NOMO-1 (cell line): ENCODE results near the gene CSTF2.
"Not testable (repeated sequence)": the region's sequence is repeated elsewhere in the genome, so short reads cannot be mapped to it uniquely, and the experiment has no call there.

Experiments used
- DNase-seq, 2 experiments: peaks; one replicate each; lab custom pipeline; 2025; ENCODE audit not compliant: unreplicated experiment in 2 of 2; lab: John Stamatoyannopoulos, UW

Gene CSTF2, protein sequence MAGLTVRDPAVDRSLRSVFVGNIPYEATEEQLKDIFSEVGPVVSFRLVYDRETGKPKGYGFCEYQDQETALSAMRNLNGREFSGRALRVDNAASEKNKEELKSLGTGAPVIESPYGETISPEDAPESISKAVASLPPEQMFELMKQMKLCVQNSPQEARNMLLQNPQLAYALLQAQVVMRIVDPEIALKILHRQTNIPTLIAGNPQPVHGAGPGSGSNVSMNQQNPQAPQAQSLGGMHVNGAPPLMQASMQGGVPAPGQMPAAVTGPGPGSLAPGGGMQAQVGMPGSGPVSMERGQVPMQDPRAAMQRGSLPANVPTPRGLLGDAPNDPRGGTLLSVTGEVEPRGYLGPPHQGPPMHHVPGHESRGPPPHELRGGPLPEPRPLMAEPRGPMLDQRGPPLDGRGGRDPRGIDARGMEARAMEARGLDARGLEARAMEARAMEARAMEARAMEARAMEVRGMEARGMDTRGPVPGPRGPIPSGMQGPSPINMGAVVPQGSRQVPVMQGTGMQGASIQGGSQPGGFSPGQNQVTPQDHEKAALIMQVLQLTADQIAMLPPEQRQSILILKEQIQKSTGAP

DNA sequence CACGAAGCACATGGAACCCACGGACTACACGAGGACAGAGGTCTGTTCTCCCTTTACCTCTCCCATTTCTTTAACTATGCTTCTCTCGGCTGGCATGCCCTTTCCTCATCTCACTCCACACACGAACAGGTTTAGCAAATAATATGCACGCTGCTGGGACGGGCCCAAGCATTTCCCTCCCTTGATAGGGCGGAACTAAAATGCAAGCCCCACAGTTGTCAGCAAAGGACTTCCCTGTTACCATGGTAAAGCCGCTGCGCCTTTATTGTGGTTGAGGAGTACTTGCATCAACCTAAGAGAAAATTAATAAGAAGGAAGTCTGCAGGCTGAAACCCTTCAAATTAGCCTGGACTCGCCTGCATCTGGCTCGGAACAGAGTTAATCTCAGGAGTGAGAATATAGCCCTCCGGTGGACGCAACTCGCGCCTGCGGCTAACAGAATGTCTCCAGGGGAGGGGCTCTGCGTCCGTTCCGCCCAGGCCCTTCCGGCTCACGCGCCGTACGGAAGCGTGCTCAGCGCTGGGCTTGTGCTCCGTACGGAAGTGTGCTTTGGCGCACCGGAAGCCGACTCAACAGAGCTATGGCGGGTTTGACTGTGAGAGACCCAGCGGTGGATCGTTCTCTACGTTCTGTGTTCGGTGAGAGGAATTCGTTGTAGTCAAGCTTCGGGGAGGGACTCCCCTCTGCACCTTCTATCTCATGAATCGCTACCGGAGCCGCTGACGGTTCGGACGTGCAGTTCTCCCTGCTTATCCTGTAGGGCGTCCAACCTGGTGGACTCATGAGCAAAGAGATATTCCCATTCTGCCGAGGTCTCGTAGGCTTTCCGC is at the start of gene CSTF2:
Gene CSTF2, plus strand, starts transcription at position 555 of the 830 bp plus-strand sequence. Its CDS starts 26 bp downstream, at position 581.
- DNase-seq = peak; percentile 78 to 83

DNA sequence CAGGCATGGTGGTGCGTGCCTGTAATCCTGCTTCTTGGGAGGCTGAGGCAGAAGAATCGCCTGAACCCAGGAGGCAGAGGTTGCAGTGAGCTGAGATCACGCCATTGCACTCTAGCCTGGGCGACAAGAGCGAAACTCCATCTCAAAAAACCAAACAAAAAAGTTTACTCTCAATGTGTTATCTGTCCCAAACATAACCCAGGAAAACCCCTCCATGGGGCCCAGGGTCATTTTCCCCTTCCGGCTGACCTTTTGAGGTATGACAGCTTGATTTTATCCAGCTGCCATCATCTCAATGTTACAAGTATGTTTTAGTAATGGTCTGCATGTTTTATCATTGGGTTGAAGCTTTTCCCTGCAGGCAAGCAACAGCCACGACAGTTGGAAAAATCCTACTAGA is 23.8 kb upstream of the CSTF2 start:
- DNase-seq = not testable (repeated sequence)

DNA sequence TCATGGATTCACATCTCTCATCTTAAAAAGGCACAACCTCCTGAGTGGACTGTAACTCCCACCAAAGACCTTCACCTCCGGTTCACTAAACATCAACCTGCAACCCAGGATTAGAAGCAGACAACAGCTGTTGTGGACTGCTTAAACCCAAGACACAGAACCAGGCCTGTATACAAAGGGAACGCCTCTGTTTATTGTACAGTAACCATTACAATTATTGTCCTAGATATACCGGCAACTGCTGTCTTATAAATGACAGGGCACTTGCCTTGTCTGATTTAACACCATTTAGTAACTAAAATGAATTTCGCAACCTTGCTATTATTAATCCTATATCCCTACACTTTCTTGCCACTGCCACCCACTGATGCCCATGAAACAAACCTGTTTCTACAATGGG is 22.8 kb upstream of the CSTF2 start:
- no peak for DNase-seq

DNA sequence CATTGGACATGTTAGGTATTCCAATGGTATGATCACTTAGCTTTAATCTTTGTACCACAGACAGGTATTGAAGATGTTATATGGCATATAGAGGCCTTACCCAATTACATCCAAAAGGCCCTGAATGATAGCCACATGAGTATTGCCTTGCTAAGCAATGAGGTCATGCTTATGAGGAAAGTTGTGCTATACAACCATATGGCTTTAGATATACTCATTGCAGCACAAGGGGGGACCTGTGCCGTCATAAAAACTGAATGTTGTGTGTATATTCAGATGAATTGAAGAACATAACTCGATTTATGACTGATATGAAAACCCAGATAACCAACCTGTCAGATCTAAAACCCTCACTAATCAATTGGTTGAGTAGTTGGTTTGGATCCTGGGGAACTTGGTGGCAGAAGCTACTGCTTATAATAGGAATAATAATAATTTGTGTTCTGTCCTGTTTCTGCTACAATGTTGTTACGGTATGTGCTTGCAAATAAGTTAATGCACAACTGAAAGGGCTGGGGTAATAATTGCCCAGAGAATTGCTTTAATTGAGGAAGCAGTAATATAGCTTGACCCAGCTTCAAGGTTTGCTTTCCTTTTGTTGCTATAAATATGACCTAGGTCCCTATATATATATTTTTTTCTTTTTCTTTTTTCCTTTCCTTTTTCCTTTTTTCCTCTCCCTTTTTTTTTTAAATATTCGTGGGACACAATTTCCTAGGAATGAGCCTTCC is 21.5 kb upstream of the CSTF2 start:
- no peak for DNase-seq

DNA sequence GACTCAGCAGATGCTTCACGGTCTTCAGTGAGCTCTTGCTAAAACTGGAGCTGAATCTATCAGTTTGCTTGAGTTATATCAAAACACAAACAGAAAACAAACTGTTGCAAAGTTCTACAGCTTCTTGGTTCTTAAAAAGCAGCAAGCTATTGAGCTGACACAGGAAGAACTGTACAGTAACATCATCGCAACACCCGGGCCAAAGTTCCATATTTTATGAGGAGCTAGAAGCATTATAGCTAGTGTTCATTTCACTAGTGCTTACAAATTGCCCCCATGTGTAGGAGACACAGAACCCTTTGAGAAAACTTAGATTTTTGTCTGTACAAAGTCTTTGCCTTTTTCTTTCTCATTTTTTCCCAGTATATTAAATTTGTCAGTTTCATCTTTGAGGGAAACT is 17.3 kb upstream of the CSTF2 start:
- DNase-seq = no peak

DNA sequence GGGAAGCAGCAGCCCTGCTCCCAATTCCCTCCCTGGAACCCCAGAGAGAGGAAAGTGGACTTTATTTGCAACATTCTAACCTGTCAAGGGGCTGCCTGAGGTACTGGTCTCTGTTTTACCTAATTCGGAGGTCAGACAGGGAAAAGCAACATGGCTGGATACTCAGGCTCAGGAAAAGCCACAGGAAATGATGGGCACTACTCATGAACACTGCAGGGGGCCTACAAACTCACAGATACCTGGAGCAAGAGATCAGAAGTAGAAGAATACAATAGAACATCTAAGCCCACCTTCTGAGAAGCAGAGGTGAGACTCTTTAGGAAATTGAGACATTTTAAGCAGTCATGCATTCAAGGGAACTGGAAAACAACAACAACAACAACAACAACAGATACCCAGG is 15.4 kb upstream of the CSTF2 start:
- DNase-seq = no peak

DNA sequence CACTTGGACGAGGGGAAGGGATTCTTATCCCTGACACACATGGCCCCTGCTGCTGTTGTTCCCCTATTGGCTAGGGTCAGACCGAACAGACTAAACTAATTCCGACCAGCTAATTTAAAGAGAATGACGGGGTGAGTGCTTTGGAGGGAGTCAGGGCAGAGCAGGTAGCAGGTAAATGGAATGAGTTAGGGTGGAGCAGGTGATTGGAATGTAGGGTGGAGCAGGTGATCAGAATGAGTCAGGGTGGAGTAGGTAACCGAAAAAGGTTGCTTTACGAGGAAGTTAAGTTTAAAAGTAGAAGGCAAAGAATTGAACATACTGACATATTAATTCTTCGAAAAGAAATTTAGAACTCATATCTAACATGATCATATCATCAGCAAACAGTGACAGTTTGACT is 11.9 kb upstream of the CSTF2 start:
- DNase-seq = not testable (repeated sequence)

DNA sequence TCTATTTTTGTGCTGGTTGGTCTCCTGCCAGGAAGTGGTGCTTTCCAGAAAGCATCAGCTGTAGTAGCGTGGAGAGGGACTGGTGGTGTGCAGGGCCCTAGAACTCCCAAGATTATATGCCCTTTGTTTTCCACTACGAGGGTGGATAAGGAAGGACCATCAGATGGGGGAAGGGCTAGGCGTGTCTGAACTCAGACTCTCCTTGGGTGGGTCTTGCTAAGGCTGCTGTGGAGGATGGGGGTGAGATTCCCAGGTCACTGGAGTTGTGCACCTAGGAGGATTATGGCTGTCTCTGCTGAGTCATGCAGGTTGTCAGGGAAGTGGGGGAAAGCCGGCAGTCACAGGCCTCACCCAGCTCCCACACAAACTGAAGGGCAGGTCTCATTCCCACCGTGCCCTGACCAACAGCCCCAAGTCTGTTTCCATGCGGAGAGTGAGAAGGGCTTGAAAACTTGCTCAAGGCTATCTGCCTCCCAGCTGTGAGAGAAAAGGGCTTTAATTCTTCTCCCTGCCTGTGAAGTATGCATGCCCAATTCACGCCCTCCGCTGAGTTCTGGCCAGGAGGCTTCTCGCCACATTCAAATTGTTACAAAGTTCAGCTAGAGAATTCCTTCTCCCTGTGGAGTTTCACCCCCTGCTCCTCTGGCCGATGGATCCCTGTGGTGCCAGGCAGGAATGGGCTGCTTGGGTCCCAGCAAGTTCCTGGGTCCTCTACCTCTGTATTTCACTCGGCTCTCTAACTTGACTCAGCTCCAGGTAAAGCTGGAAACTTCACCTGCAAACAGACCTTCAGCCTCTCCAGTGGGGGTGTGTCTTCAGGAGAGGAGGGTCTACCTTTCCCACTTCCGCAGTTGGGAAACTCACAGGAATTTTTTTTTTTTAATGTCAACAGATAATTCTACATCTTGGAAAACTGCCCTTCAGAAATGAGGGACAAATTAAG is 7.7 kb upstream of the CSTF2 start:
- DNase-seq = no peak

DNA sequence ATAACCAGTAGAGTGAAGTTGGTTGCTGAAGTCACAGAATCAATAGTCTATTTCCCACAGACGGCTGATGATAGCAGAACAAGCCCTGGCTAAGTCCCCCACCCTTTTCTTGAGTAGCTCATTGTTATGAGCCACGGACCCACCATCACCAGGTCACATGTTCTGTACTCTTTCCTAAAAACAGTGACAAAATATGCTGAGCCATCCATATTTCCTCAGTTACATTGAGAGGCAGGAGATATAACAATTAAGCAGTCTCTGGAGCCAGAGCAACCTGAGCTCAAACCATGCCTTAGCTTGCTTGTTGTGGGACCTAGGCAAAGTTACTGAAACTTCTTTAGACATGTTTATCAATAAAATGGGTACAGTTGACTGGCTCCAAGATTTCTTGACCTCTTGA is 2.9 kb upstream of the CSTF2 start:
- DNase-seq = no peak

DNA sequence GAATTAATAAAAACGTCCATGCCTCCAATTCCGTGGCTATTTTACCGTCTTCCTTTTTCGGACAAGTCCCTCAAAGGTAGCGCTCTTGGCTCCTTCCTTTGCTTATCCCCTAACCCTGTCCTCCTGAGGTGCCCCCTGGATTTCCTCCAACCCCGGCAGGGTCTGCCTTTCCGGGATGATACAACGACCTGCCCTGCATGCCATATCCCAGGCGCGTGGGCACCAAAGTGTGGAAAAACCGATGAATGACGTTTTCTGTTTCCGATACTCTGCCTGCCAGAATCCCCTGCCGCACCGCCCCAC is 706 bp upstream of the CSTF2 start:
- DNase-seq = no peak

DNA sequence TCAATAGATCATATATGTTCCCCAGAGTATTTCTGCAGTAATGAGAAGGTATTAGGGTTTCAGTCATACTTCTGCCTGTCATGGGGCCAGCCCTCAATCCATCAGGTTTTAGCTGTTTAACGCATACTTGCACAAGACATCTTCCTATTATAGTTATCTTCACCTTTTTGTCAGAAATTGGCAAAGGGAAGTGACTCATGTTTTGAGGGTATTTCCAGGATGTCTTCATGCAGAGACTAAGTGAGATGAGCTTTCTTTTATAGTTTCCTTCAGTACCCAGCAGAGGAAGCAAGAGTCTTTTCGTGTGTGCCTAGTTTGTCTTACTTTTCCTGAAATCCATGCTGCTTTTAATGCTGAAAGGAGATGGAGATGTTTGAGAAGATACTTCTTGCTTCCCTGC is 9.5 kb downstream of the CSTF2 start:
- peak; percentile 55 to 72 for DNase-seq

DNA sequence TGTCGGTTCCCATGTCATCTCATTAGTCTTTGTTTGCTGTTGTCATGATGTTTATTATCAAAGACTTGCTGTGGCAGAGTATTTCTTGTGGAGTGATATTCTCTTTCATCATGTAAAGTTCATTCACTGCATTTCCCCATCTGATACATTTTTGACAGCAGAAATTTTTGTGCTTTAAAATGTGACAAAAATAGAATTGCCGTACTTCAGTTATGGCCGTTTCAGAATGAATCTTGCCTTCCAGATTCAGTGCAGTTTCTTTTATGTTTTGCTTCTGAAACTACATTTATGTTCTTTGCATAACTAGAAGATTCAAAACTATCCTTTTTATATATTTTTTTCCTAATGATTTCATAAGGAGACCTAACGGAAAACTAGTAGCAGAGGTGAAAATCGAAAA is 10.0 kb downstream of the CSTF2 start:
- no peak for DNase-seq

DNA sequence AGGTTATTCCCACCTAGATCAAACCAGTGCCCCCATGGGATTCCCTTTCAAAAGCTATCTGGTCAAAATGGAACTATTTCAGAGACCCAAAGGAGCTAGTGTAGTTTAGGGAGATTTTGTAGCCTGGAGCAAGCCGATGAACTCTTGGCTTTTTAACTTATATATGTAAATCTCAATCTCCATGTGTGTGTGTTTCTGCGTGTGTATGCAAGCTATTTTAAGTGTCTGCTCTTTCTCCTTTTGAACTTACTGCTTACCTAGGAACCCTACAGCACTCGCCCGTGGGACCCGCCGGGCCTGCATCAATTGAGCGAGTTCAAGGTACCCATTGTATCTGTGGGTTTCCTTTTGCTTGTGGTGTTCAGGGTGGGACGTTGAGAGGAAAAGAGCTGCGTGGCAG is 10.4 kb downstream of the CSTF2 start:
- DNase-seq = no peak

DNA sequence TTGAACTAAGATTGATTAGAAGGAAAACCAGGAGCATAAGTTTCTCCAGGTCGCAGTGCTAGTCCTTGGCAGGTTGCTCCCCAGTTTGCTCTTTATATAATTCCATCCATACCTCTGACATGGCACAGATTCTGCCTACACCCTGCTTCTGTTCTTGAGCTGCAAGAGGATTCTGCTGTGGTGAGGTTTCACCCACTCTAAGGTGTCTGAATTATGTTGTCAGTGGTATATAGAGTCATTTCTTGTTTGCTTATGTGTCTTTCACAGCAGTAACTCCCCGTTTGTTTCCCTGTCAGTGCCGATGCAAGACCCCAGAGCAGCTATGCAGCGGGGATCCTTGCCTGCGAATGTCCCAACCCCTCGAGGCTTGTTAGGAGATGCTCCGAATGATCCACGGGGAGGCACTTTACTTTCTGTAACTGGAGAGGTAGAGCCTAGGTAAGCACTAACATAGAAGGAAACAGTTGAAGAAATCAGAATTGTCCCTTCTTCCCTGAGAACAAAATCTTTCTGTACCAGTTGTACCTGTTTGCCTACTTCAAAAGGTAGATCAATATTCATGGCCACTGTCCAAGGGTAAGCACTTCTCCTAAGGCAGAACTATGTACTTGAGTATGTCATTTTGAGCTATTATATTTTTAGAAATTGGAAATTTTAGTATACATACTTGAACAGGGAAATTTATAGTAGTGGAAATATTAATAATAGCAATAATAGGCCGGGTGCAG is 11.2 kb downstream of the CSTF2 start:
- DNase-seq = no peak

DNA sequence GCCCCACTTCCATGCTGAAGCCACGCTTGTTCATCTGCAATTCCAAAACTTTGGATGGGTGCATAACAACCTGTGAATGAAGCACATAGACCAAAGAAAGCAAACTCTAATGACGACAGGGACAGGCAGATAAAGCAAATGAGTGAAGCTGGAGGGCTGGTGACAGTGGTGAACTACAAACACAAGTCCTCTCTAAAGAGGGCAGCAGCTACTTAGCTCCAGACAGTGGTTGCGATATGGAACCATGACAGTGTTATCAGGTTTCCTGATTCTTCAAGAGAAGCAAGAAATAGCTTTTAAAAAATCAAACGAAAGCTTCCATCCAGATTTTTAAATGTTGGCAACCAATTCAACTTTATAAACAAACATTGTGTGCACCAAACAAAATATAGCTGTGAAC is 30.1 kb downstream of the CSTF2 start:
- no peak for DNase-seq

DNA sequence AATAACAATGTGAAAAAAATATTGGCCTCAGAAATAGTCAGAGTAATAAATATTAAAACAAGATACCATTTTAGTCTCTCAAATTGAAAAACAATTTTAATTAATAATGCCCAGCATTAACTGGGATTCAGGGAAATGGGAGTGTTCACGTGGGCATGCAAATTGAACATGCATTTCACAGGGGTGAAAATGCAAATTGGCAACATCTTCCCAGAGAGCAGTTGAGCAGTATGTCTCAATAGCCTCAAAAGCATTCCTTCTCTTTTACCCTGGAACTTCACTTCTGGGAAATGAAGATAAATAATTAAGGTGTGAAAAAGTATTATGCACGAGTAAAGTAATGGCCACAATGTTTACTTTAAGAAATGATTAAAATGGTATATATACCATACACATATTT is 32.6 kb downstream of the CSTF2 start:
- DNase-seq = no peak

DNA sequence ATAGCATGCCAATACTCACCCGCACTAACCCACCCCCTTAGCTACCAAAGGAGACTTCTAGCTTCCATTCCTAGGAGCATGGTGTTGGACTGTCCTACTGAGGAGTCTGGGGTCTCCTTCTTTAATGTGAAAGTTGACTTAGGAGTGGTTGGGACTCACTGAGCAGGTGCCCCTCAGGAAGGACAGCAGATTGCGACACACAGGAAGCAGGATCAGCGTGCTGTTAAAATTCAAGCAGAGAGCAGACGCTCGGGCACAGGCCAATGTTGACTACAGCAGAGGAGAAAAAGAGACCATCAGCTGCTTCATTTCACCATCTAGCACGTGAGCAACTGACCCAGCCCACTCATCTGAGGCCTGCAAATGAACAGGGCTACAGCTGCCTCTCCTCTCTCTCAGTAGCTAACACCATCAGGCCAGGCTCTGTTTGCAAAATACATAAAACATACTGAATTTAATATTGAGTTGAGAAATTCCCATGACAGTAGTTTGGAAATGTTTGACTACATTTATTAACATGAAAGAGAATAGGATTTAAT is 43.2 kb downstream of the CSTF2 start:
- DNase-seq = no peak

DNA sequence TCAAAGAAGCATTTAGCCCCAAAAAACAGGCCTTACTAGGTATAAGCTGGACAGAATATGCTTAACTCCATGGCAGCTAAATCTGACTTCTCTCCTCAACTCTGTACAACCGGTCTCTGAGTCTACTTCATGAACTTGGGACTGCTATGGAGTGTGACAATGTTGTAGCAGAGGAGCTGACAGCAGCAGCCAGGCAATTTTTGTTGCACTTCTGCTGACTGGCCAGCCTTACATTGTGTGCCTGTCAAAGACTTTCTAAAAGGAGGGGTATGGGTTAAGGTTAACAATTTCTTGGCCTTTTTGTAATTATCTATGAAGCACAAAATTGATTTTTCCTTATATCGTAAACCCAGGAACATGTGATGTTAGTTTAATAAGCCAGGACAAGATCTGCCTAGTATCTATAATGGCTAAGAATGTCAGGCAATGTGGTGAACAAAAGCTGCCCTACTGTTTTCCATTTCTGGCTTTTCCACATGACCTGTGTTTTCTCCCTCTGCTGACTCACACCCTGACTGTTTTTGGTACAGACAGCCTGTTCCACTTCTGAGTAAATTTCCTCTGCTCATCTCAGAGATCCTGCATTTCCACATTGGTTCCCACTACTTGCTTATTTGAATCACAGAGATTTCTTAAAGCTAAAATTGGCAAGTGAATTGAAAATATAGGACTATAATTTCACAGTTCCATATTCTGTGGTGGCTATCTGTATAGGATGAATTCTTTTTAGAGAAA is 44.6 kb downstream of the CSTF2 start:
- no peak for DNase-seq

DNA sequence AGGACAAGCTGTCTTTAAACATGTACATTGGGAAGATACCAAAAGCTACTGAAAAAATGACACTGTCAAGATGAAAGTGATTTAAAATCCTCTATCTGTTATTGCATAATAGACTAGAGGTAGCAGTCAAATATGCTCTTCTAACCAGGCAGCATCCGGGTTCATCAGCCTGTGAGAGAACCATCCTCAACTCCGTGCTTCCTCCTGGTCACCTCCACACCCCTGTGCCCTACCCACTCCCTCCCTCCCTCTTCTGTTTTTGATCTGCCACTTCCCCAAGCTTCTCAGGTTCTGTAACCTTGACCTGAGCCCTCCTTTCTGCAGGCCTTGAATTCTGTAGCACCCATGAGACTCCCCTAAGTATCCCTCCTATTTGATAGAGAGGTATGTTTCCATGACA is 48.1 kb downstream of the CSTF2 start:
- DNase-seq = no peak
